ENCODE results near the gene DIP2B.

- TF ChIP-seq CTCF (IDR thresholded peaks at IDR 0.05) = no peak
- no peak for TF ChIP-seq POLR2A (IDR thresholded peaks at IDR 0.05)
Measured at GRCh38 chr12:50506753-50507473, 2.1 kb downstream of the DIP2B start.

Data from adrenal gland (tissue), 5 donors.